ENCODE results near the gene SCYGR1. TPM values are rescaled to one million over a fixed set of nuclear protein-coding genes. Genes with fewer than 3 reads are reported as not detected.

SCYGR1 gene
- total RNA-seq, 1 donor from 2014 or later, result not detected

- Mint-ChIP-seq H3K4me1 (ENCODE audit: unreplicated experiment) (peaks cover 33% of the 10 kb centered on the region), H3K36me3 (ENCODE audit: unreplicated experiment) (no peaks in the 10 kb centered on the region), H3K4me3 (ENCODE audit: unreplicated experiment) (no peak overlapping the region), H3K27me3 (ENCODE audit: unreplicated experiment) (no peaks in the 10 kb centered on the region), H3K27ac (ENCODE audit: unreplicated experiment) (no peak overlapping the region), H3K9me3 (ENCODE audit: unreplicated experiment) (no peaks in the 10 kb centered on the region)
- DNase-seq (ENCODE audit: extremely low spot score, unreplicated experiment), result no peak
- no peak for TF ChIP-seq CTCF (IDR thresholded peaks at IDR 0.05)
These were observed 22.4 kb upstream of the SCYGR1 start for GRCh38 chr2:227410191-227410590.

GRCh38 chr2:227407591-227408151 lies 19.9 kb upstream of the SCYGR1 start:
- no peaks in the 10 kb centered on the region for H3K27me3 Mint-ChIP-seq (ENCODE audit: unreplicated experiment)
- peak overlapping the region; percentile 86 for H3K27ac Mint-ChIP-seq (ENCODE audit: unreplicated experiment)
- no peak overlapping the region for H3K4me3 Mint-ChIP-seq (ENCODE audit: unreplicated experiment)
- H3K4me1 Mint-ChIP-seq (ENCODE audit: unreplicated experiment), result peaks cover 26% of the 10 kb centered on the region
- no peaks in the 10 kb centered on the region for H3K36me3 Mint-ChIP-seq (ENCODE audit: unreplicated experiment)
- no peak for TF ChIP-seq CTCF (IDR thresholded peaks at IDR 0.05)
- no peak for DNase-seq (ENCODE audit: extremely low spot score, unreplicated experiment)
- H3K9me3 Mint-ChIP-seq (ENCODE audit: unreplicated experiment), result no peaks in the 10 kb centered on the region

- Mint-ChIP-seq H3K4me3 (ENCODE audit: unreplicated experiment) (peak overlapping the region; percentile 6), H3K27me3 (ENCODE audit: unreplicated experiment) (peaks cover 5% of the 10 kb centered on the region), H3K9me3 (ENCODE audit: unreplicated experiment) (no peaks in the 10 kb centered on the region), H3K4me1 (ENCODE audit: unreplicated experiment) (peaks cover 19% of the 10 kb centered on the region), H3K27ac (ENCODE audit: unreplicated experiment) (peak overlapping the region; percentile 86), H3K36me3 (ENCODE audit: unreplicated experiment) (no peaks in the 10 kb centered on the region)
- DNase-seq (ENCODE audit: extremely low spot score, unreplicated experiment), result peak; percentile 87
- peak; percentile 88 for TF ChIP-seq CTCF (IDR thresholded peaks at IDR 0.05)
These were observed 18.7 kb upstream of the SCYGR1 start for GRCh38 chr2:227406177-227407031.

GRCh38 chr2:227404585-227405271 lies 17.0 kb upstream of the SCYGR1 start:
- peaks cover 18% of the 10 kb centered on the region for H3K4me1 Mint-ChIP-seq (ENCODE audit: unreplicated experiment)
- H3K27me3 Mint-ChIP-seq (ENCODE audit: unreplicated experiment), result peaks cover 7% of the 10 kb centered on the region
- TF ChIP-seq CTCF (IDR thresholded peaks at IDR 0.05), result no peak
- no peaks in the 10 kb centered on the region for H3K36me3 Mint-ChIP-seq (ENCODE audit: unreplicated experiment)
- no peak overlapping the region for H3K27ac Mint-ChIP-seq (ENCODE audit: unreplicated experiment)
- no peak overlapping the region for H3K4me3 Mint-ChIP-seq (ENCODE audit: unreplicated experiment)
- no peaks in the 10 kb centered on the region for H3K9me3 Mint-ChIP-seq (ENCODE audit: unreplicated experiment)
- DNase-seq (ENCODE audit: extremely low spot score, unreplicated experiment), result no peak

- Mint-ChIP-seq H3K27me3 (ENCODE audit: unreplicated experiment) (peaks cover 7% of the 10 kb centered on the region), H3K4me3 (ENCODE audit: unreplicated experiment) (no peak overlapping the region), H3K27ac (ENCODE audit: unreplicated experiment) (no peak overlapping the region), H3K4me1 (ENCODE audit: unreplicated experiment) (peaks cover 18% of the 10 kb centered on the region), H3K9me3 (ENCODE audit: unreplicated experiment) (no peaks in the 10 kb centered on the region), H3K36me3 (ENCODE audit: unreplicated experiment) (no peaks in the 10 kb centered on the region)
- no peak for TF ChIP-seq CTCF (IDR thresholded peaks at IDR 0.05)
- no peak for DNase-seq (ENCODE audit: extremely low spot score, unreplicated experiment)
These were observed 15.2 kb upstream of the SCYGR1 start for GRCh38 chr2:227402959-227403358.
